Putamen (tissue), 1 donor: ENCODE data around the gene TOMM40L.
A peak's percentile ranks its signal among the peaks of the same experiment; 100 is the strongest.

Experiments used
- DNase-seq: peaks from one replicate; pipeline ENCODE4 v3.0.0-alpha.2; 2016; ENCODE audit warnings: low spot score

Gene TOMM40L

DNA sequence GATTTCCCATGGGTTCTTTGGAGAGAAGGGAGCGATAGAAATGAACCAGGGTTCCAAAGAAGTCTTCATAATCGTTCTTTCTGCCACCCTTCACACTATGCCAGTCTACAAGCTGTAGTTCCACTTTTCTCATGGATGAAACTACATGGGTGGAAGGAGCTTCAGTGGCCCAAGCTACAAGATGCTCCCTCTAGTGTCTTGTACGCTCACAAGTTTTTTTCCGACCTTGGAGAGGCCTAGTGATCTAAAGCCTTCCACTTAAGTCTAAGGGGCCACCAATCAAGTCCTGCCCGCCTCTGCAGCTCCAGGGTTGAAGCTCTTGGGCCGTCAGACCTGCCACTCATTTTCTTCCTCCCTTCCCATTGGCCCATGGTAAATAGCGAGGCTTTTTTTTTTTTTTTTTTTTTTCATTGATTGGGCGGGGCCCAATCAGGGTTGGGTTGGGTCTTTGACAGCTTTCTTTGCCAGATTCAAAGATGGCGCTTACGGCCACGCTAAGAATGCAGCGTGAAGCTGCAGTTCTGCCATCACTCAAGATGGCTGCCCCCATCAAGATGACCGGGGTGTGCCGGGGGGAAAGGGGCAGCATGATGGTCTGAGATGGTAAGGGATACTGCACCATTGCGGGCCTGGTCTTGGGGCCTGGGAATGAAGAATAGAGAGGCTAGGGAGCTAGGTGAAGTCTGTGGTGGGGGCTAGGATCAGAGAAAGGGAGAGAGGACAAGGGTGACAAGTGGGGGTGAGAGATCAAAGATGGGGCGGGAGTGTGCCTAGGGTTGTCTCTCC, at the start of gene TOMM40L:
TSS of gene TOMM40L (plus strand) at position 527 of the 786 bp plus-strand sequence. CDS start 430 bp downstream, outside the sequence.
- peak; percentile 98 for DNase-seq

DNA sequence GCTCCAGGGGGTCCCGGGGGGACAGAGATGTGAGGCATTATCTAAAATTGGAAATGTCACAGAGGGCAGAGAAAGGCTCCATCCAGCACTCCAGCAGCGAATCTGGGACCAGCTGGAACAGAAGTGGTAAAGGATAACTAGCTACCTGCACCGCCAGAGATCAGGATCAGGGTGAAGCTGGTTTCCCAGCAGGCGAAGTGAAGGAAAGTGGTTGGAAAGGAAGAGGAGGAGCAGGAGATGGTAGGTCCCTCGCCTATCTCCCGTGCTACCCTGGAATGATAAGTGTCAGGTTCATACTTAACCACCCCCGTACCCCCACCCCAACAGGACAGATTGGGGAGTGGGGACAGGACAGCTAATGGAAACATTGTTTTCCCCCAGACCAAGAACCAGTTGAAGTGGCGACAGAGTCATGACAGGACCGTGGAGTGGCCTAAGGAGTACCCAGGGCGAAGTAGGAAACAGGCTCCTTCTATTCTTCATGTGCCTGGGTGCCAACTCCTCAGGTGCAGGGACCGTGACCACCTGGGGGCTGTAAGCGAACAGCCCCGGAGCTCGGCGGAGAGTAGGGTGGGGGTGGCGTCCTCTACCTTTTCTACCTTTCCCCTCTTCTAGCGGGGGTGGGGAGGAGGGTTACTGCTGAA, 49.3 kb upstream of the TOMM40L start:
- no peak for DNase-seq

DNA sequence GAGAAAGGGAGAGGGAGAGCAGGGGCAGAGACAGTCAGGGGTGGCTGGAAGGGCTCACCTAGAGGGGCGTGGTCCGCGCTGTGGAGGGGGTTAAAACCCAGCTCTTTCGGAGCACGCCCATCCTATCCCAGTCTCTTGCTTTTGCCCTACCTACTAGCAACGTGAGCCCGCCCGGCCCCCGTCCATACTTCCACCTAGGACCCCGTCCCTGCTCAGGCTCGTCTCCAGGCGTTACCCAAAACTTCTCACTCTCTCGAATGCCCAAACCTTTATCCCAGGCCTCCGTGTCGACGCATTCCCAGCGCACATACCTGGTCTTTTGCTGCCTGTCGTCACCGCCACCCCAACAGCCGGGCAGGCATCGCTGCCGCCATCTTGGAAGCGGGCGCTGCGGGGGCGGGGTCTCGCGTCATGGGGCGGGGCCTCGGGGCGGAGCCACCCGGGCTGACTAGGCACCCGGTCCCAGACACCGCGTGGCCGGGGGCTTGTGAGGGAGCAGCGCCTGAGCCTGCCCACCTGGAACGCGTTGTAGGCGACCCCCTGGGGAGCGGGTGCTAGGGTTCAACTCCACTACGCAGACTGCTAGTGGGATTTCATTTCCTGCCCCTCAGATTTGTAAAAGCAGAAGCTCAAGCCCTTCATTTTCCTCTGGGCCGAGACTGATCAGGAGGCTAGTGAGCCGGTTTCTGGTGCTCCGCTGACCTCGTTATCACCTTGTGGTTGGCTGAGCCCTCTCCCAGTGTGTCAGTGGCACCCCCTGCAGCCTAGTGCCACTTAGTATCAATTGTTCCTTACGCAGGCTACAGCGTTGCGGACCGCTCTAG, 48.5 kb upstream of the TOMM40L start, which contains the start of gene B4GALT3:
TSS of gene B4GALT3 (minus strand) at position 396 of the 824 bp plus-strand sequence. CDS start 1,447 bp downstream, outside the sequence.
- peak; percentile 85 for DNase-seq

DNA sequence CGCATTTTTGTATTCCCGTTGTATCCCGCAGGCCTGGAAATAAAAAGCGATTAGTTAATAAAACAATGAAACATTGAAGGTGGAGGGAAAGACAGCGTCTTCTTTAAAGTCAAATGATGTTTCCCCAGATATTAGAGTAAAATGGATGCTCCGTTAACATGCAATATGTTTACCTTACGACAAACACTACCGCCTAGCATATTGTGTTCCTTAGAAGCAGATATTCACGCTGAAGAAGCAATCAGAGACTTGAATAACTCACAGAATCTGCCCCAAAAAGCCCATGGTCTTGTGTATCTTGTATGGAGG, 48.0 kb upstream of the TOMM40L start:
- DNase-seq, result no peak

DNA sequence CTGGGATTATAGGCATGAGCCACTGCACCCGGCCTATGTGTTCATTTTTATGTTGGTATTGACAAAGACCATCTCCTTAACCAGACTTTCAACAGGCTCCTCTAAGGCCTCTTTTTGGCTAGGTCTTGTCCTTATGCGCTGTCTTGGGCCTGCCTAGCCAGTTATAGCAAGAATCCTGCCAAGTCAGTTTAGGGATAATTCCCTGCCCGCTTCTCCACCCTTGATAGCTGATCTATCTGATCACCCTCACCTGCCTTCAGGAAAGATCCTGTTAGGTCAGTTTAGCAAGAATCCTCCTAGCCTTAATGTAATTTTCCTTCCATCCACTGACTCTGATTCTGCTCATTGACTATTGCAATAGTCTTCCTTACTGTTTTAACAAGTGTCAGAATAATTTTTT, 46.2 kb upstream of the TOMM40L start:
- DNase-seq, result no peak

DNA sequence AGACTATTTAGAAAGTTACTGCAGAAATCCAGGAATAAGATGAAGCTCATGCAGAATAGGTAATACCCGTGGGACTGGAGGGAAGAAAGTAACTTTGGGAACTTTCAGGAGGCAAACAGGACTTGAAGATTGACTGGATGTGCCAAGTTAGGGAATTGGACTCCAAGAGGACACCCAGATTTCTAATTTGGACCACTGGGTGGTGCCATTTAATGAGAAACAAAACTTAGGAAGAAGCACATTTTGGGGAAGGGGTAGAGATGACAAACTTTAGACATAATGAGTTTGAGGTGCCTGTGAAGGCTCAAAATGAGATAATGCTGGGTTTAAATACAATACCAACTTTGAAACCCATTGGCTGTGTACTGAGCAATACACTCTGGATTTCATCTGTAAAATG, 45.2 kb upstream of the TOMM40L start:
- DNase-seq, result no peak

DNA sequence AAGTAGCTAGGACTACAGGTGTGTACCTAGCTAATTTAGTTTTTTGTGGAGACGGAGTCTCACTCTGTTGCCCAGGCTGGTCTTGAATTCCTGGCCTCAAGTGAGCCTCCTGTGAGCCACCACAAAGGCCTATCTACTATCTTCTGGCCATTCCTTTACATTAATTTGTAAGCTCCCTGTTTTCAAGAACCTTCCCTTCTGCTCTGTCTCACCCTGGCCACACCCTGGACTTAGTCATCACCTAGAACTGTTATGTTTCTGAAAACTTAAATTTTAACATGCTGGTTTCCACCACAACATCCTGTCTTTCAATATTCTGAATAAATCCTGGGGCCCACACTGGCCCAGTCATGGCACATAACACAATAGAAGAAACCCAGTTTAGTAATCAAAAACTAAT, 43.6 kb upstream of the TOMM40L start:
- DNase-seq, result no peak

DNA sequence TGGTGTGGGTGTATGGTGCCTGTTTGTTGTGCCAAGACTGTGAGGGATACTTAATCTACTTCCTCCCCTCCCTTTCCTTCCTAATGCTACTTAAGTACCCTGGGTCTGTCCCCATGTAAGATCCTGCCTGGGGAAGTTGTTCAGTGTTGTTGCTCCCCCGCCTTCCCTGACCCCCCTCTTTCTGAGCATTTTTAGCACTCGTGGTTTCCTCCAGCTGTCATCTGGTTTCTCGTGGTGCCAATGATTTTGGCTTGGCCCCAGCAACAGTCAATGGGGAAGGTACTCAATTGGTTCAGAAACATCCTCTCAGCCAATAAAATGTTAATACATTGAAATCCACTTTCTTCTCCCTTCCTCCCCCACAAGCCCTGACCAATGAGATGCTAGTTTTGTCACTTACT, 40.6 kb upstream of the TOMM40L start:
- DNase-seq, result peak; percentile 60

DNA sequence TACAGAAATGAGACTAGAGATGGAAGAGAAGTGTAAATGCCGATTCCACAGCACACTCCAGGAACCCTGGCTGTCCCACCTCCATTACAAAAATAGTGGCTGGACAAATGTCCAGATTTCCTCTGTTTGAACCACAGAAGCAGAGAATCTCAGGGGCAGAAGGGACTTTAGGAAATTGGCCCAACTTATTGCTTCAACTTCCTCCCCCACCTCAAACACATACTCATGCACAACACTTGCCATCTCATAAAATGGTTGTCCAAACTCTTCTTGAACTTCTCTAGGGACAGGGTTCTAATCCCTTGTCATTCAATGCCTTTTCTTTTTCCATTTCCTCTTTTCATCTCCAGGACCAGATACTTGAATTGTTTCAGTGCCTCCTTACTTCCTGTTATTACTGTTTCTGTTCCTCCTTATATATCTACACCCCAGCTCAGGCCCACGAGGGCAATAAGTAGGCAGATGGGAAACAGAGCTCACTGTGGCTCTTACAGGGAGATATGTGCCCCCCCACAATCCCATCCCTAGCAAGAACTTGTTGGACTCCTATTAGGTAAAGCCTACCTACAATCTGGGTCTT, 40.0 kb upstream of the TOMM40L start:
- no peak for DNase-seq

DNA sequence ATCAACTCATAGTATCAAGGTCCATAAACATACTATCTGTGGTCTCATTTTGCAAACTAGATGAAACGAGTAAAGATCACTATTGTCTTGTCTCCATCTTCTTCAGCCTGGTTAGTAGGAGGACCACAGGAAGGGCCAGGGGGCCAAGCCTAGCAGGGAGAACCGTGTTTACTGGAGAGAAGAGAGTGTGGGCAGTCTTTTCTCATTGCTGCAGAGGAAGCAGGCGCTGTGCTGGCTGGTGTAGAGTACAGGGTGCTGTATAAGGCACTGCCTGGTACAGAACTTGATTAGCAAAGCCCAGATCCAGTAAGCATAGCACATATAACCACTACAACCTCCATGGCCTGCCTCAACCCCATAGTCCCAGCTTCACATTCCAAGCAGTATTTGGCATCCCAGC, 38.5 kb upstream of the TOMM40L start:
- no peak for DNase-seq

DNA sequence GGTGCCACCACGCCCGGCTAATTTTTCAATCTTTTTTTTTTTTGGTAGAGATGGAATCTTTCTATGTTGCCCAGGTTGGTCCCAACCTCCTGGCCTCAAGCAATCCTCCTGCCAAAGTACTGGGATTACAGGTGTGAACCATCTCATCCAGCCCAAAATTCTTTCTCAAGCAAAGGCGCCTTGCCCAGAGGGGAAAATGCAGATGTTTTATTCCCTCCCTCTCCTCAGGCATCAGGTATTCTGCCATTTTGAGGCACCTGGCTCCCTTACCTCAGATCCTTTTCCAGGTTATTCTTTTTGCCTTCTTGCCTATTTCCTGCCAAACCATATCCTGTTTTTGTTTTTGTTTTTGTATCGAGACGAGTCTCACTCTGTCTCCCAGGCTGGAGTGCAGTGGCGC, 37.5 kb upstream of the TOMM40L start:
- DNase-seq, result no peak

DNA sequence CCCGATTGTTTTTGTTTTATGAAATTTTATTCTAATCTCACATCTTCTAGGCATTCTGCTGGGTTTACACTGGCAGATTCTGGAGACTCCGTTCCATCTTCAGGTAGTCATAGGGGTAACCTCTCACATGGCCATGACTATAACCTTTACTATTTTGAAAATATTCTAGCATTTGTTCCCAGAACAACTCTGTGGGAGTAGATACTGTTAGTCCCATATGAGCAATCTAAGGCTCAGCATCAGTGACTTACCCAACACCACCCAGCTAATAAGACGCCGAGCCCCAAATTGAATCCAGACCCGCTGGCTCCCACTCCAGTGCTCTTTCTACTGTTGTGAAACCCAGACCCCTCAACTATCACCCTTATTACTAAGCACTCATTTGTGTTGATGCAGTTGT, 36.8 kb upstream of the TOMM40L start:
- no peak for DNase-seq

DNA sequence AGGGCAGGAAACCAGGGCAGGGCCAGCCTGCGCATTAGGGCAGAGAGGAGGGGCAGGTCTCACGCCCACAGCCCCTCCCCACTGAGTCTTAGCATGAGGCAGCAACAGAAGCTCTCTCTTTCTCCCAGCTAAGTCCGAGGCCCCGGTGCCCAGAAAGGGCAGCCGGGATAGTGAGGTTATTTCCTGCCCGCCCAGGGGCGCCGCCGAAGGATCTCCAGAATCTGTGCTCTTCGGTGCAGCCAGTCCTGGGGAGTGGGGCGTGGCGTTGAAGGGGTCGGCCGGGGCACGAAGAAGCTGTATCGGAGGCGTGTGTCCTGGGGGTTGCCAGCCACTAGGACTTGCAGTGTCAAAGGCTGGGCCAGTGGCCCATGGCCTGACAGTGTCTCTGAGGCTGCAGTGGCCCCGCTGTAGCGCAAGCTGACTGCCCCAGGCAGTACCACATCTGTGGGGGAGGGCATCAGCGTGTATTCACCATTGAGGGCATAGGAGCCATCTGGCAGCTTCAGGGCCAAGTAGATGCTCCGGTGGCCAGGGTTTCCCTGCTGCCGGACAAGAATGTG, 34.8 kb upstream of the TOMM40L start:
- DNase-seq, result no peak

DNA sequence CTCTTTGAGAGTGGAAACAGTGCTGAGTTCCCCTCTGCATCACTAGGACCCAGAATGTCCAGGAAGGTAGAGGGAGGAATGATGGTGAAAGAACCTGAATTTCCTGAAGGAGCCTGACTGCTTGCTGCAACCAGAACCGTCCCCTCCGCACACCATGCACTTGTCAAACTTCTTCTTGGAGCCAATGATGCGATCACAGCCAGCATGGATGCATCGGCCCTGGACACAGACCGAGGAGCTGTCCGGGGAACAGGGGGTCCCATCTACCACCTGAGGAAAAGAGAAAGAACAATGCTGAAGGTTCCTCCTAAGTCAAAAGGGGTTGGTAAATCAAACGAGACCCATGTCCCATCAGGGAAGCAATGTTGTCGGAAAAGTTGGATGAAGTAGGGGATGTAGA, 33.9 kb upstream of the TOMM40L start:
- DNase-seq, result no peak

DNA sequence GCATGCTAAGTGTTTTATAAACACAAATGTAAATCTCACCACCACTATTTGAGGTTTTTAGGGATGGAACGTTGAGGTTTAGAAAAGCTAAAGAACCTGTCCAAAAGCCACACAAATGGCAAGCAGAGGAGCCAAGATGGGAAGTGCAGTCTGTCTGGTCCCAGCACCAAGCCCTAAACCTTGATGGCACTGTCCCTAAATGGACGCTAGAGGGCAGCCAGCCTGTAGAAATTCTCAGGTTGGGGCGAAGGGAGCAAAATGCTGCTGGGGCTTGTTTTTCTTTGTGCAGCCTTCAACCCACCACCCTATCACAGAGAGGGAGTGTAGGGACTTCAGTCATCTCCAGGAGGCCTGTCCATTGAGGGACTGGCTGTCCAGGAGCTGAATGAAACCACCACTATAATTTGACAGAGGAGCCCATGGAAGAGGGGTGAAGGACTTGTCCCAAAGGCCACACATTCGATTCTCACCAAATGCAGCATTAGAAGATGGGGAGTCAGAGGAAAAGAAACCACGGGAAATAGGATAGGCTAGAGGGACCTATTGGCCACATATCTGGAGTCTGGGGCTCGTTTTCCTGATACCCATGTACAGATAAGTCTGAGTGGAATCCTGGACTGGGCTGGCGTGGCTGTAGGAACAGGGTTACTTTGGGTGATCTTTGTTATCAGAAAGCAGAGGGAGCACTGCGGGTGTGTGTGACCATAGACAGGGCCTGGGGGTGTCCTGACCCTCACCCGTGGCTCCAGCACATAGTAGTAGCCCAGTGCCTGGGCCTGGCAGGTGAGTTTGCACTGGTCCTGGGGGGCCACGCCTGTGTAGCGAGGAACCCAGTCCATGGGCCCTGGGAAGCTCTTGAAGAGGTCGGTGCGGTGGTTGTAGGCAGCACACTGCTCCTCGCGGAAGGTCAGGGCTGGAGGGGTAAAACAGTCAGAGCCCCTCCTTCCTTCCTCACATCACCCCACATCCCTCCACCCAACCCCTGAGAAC, 33.1 kb upstream of the TOMM40L start:
- DNase-seq, result peak; percentile 71

DNA sequence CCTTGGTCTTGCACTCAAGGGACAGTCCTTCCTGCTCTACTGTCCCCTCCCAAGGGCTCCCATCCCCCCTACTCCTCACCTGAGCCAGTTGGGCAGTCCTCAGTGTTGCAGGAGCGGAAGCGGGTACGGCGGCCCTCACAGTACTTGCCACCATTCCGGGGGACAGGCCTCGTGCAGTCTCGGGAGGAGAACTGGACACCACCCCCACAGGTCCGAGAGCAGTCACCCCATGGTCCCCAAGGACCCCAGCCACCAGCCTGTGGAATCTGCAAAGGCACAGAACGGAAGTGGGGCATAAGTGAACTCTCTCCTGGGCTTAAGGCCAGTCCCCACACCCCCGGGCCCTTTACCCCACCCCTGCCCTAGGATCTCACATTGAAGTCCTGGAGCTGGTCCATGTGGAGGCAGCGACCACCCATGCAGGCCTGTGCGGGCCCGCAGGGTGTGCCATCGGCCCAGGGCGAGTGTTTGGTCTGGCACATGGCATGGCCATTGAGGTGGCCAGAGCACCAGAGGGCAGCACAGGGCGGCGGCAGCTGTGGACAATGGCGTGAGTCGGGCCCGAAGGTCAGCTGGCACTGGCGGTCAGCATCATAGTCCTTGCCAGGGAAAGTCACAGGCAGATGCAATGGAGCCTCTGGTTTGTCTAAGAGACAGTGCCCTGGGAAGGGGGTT, 32.2 kb upstream of the TOMM40L start:
- peak; percentile 86 for DNase-seq

DNA sequence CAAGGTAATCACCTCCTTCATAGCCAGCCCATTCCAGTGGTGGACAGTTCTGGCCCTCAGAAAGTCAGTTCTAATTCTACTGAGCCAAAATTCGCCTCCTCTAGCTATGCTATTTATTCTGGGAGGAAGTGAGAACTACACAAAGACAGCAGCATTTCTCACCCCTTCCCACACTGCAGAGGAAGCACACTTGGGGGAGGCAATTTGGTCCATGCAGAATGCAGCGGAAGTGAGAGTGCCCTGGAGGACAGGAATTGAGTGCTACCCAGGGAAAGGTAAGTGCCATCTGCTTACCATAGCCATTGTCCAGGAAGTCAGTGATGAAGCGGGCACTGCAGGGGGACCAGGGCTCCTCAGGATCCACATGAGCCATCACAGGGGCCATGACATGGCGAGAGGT, 30.7 kb upstream of the TOMM40L start:
- DNase-seq, result no peak

DNA sequence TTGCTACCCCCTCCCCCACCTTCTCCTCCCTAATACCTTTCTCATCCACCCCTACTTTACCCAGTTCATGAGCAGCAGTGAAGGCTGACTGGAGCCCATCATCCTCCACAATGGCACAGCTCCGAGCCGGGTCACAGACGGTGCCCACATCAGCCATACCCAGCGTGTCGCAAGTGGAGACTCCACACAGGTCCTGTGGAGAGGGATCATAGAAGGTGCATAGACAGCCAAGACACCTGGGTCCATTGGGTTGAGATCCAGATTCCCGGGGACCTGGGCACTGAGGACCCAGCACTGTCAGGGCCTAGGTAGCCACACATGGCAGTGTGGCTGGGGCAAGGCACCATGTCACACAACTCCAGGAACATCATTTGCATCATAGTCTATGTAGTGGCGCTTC, 29.7 kb upstream of the TOMM40L start:
- DNase-seq, result no peak

DNA sequence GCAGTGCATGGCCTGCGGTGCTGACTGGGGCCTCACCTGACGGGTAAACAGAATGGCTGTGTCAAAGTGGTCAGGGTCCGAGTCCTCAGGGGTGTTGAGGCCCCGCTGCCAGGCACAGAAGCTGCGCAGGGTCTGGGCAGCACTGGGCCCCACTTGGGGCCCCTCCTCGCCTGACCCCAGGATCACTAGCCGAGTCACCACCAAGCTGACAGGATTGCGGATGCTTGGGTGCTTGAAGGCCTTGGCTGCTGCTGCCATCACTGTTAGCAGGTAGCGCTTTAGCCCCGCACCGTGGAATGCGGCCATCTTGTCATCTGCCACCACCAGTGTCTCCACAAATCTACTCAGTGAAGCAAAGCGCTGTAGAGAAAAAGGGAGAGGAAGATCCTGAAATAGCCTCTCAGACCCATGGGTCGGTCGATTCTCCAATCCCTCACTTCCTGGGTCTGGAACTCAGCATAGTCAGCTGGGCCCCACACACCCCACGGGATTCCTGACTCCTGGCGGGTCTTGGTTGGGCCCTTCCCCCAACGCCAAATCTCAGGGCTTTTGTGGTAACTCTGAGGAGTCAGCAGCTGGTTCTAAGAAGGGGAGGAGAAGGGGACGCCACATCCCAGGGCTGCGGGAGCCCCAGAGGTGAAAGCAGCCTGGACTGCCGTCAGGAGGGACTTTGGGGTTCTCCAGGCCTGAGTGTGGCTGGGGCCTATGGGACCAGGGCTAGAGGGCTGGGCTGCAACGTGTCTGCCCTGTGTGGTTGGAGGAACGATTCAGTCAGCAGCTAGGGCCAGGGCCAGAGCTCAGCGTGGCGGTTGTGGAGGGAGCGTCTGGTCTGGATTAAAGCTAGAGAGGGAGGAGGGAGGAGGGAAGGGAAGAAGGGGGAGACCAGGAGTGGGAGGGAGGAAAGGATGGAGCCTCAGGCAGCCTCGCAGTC, 29.1 kb upstream of the TOMM40L start:
- no peak for DNase-seq
